ENCODE measurements around the gene FABP7.

- TF ChIP-seq CTCF (IDR thresholded peaks at IDR 0.05; ENCODE audit: low read depth, low read length, missing input control): no peak
- no peak for TF ChIP-seq TAF1 (conservative IDR thresholded peaks at IDR 0.05)
- no peak for TF ChIP-seq RAD21 (IDR thresholded peaks at IDR 0.05)
- TF ChIP-seq JUND (IDR thresholded peaks at IDR 0.05): no peak
- TF ChIP-seq, protein P1, sequence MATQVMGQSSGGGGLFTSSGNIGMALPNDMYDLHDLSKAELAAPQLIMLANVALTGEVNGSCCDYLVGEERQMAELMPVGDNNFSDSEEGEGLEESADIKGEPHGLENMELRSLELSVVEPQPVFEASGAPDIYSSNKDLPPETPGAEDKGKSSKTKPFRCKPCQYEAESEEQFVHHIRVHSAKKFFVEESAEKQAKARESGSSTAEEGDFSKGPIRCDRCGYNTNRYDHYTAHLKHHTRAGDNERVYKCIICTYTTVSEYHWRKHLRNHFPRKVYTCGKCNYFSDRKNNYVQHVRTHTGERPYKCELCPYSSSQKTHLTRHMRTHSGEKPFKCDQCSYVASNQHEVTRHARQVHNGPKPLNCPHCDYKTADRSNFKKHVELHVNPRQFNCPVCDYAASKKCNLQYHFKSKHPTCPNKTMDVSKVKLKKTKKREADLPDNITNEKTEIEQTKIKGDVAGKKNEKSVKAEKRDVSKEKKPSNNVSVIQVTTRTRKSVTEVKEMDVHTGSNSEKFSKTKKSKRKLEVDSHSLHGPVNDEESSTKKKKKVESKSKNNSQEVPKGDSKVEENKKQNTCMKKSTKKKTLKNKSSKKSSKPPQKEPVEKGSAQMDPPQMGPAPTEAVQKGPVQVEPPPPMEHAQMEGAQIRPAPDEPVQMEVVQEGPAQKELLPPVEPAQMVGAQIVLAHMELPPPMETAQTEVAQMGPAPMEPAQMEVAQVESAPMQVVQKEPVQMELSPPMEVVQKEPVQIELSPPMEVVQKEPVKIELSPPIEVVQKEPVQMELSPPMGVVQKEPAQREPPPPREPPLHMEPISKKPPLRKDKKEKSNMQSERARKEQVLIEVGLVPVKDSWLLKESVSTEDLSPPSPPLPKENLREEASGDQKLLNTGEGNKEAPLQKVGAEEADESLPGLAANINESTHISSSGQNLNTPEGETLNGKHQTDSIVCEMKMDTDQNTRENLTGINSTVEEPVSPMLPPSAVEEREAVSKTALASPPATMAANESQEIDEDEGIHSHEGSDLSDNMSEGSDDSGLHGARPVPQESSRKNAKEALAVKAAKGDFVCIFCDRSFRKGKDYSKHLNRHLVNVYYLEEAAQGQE (IDR thresholded peaks at IDR 0.05): no peak
- TF ChIP-seq EGR1 (IDR thresholded peaks at IDR 0.05; ENCODE audit: low read depth in 2 of 2): no peak
- TF ChIP-seq, protein P2, sequence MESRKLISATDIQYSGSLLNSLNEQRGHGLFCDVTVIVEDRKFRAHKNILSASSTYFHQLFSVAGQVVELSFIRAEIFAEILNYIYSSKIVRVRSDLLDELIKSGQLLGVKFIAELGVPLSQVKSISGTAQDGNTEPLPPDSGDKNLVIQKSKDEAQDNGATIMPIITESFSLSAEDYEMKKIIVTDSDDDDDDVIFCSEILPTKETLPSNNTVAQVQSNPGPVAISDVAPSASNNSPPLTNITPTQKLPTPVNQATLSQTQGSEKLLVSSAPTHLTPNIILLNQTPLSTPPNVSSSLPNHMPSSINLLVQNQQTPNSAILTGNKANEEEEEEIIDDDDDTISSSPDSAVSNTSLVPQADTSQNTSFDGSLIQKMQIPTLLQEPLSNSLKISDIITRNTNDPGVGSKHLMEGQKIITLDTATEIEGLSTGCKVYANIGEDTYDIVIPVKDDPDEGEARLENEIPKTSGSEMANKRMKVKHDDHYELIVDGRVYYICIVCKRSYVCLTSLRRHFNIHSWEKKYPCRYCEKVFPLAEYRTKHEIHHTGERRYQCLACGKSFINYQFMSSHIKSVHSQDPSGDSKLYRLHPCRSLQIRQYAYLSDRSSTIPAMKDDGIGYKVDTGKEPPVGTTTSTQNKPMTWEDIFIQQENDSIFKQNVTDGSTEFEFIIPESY (IDR thresholded peaks at IDR 0.05): no peak
- TF ChIP-seq, protein P3, sequence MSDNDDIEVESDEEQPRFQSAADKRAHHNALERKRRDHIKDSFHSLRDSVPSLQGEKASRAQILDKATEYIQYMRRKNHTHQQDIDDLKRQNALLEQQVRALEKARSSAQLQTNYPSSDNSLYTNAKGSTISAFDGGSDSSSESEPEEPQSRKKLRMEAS (IDR thresholded peaks at IDR 0.05): no peak
These were observed 393 bp upstream of the FABP7 start for GRCh38 chr6:122778985-122779661.

All from liver (tissue), 3 donors.